Heart right ventricle (tissue), 16 donors: ENCODE measurements around the gene GBX1. TPM values are rescaled to one million over a fixed set of nuclear protein-coding genes. Genes with fewer than 3 reads are reported as not detected.
A peak's percentile ranks its signal among the peaks of the same experiment; 100 is the strongest.

Experiments
- ATAC-seq, 8 donors: fragments of 200-7000 bp; cut with Tn5 transposase; one replicate each; pipeline ENCODE4 v1.9.1; 2020; ENCODE audit warnings: mild to moderate bottlenecking in 8 of 8, moderate library complexity in 8 of 8, moderate number of reproducible peaks in 1 of 8
- DNase-seq, 2 donors: peaks; one replicate each; pipeline ENCODE4 v3.0.0-alpha.2; 2020
- H3K27ac ChIP-seq, 10 donors: fragments of 200-600 bp; sonication (generic) in 2 of 10; one replicate each; pipeline versions ENCODE4 v1.5.0 to v1.8.0; 2020 to 2022; ENCODE audit warnings: mild to moderate bottlenecking in 3 of 10
- H3K27me3 ChIP-seq, 7 donors: fragments of 200-600 bp; one replicate each; pipeline ENCODE4 v1.8.0; 2021 to 2022; ENCODE audit warnings: mild to moderate bottlenecking in 2 of 7
- H3K36me3 ChIP-seq, 9 donors: fragments of 200-600 bp; sonication (generic) in 1 of 9; one replicate each; pipeline versions ENCODE4 v1.5.0 to v1.8.0; 2020 to 2022; ENCODE audit warnings: mild to moderate bottlenecking in 2 of 9
- H3K4me1 ChIP-seq, 9 donors: fragments of 200-600 bp; sonication (generic) in 1 of 9; one replicate each; pipeline versions ENCODE4 v1.5.0 to v1.8.0; 2020 to 2022; ENCODE audit warnings: mild to moderate bottlenecking in 4 of 9
- H3K4me3 ChIP-seq, 10 donors: fragments of 200-600 bp; sonication (generic) in 2 of 10; one replicate each; pipeline versions ENCODE4 v1.5.0 to v1.8.0; 2020 to 2022; ENCODE audit warnings: mild to moderate bottlenecking in 7 of 10, moderate library complexity in 2 of 10
- H3K9me3 ChIP-seq, 11 donors: fragments of 200-600 bp in 10 of 11; sonication (generic) in 2 of 11; one replicate each; pipeline versions ENCODE4 v1.5.0 to v1.8.0; 2013 to 2022; ENCODE audit warnings: mild to moderate bottlenecking in 2 of 11, control low read depth in 1 of 11, moderate library complexity in 1 of 11
- WGBS, 2 donors: extraction: QIAGEN DNeasy Blood & Tissue Kit; methylation state at CpG; one replicate each; pipeline ENCODE4 v1.1.7; 2013; ENCODE audit warnings: inconsistent platforms in 1 of 2; 5-methylcytosine and 5-hydroxymethylcytosine counted together
- intact Hi-C, 10 donors: fragments of 100-400 bp; cut with DNase I; formaldehyde crosslinking; loops; one replicate each; pipeline versions ENCODE4 v1.11.1 to v1.14.2; 2022
- polyA plus RNA-seq, 2 donors: library from polyadenylated mRNA; stranded (reverse); fragments of 200-250 nt; gene quantifications; one replicate each; pipeline ENCODE4 v1.2.3, GENCODE V29; 2013
- total RNA-seq, 10 donors: library from RNA; stranded (reverse); fragmentation: NEBNext Ultra II Directional in 3 of 10; extraction: Animal tissue kit (Norgen Biotek cat#: 25700) in 3 of 10; gene quantifications; one replicate each; pipeline versions ENCODE4 v1.2.1 to v1.2.4, GENCODE V29; 2021 to 2023
- TF ChIP-seq, protein P1 (sequence below), 9 donors: fragments of 200-600 bp; sonication (generic) in 2 of 9; IDR thresholded peaks; one replicate each; pipeline versions ENCODE4 v1.5.0 to v1.8.0; 2021 to 2022; ENCODE audit warnings: antibody characterized with exemption in 9 of 9, mild to moderate bottlenecking in 5 of 9, moderate library complexity in 1 of 9
- donor health status: Arrhythmogenic right ventricular cardiomyopathy.
- donor health status: ischemic (EF 13 %, LVEDD 7.1; RV severe dilation, severe dysfunction).
- donor health status: healthy with polysubstance abuse.
- donor health status: DM: no; HTN: yes; CAD: no.
- donor health status: DM: no; HTN: no; CAD: no.
- donor health status: ischemic (EF 25% LVEDD 6.9; RV normal size, moderate dysfunction).
- donor health status: ischemic (EF 25% LVEDD 5.7; RV mildly dilated, moderate dysfunction).
- donor health status: healthy.
- donor health status: DM: yes; HTN: yes; CAD: no.
- donor health status: Ischemic cardiomyopathy.
- donor health status: ischemic (EF 35%, LVEDD 5.7; RV mildly dilated, moderate dysfunction).
- donor health status: nonischemic (EF 11% LVEDD 7.7; RV severe dilation, severe dysfunction).
- donor health status: DM: yes; HTN: yes; CAD: no.
- donor health status: PGD.
- donor health status: ischemic (EF 29% LVEDD 5.4; RV normal size, mild dysfunction).
- donor health status: nonischemic (EF 23%, LVEDD 6.1; RV moderate dilation, normal function).

Gene GBX1
- total and polyA plus RNA-seq, 12 donors = 0.04 to 2.0 (median 0.93) TPM; not detected in 3

GRCh38 chr7:151109094-151110048 is 58.1 kb downstream of the GBX1 start:
- Histone ChIP-seq H3K4me1 (peaks cover 0 to 41% (median 26%) of the 10 kb centered on the region in 9 donors), H3K27ac (peak overlapping the region in 3 of 10 donors; percentile 5 to 32 (median 15)), H3K27me3 (no peaks in the 10 kb centered on the region), H3K36me3 (peaks cover 0 to 15% (median 0%) of the 10 kb centered on the region in 9 donors), H3K9me3 (no peaks in the 10 kb centered on the region), H3K4me3 (no peak overlapping the region)
- 74 to 77% methylated on average over 15 of the region's 15 CpGs for WGBS, 2 donors
- TF ChIP-seq, protein P1, sequence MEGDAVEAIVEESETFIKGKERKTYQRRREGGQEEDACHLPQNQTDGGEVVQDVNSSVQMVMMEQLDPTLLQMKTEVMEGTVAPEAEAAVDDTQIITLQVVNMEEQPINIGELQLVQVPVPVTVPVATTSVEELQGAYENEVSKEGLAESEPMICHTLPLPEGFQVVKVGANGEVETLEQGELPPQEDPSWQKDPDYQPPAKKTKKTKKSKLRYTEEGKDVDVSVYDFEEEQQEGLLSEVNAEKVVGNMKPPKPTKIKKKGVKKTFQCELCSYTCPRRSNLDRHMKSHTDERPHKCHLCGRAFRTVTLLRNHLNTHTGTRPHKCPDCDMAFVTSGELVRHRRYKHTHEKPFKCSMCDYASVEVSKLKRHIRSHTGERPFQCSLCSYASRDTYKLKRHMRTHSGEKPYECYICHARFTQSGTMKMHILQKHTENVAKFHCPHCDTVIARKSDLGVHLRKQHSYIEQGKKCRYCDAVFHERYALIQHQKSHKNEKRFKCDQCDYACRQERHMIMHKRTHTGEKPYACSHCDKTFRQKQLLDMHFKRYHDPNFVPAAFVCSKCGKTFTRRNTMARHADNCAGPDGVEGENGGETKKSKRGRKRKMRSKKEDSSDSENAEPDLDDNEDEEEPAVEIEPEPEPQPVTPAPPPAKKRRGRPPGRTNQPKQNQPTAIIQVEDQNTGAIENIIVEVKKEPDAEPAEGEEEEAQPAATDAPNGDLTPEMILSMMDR (IDR thresholded peaks at IDR 0.05) = no peak
- peak in 2 of 8 donors; percentile 47 to 55 for ATAC-seq
- DNase-seq = no peak
- intact Hi-C loops = loop anchor here (2.0 to 10.0 kb wide), 11 partner anchors 23 to 225 kb away; partner anchors contain the start of genes ABCB8 (in 6 of the 10), AGAP3 (in 1 of the 10), ASIC3 (in 1 of the 10) and CDK5 (in 1 of the 10)

DNA sequence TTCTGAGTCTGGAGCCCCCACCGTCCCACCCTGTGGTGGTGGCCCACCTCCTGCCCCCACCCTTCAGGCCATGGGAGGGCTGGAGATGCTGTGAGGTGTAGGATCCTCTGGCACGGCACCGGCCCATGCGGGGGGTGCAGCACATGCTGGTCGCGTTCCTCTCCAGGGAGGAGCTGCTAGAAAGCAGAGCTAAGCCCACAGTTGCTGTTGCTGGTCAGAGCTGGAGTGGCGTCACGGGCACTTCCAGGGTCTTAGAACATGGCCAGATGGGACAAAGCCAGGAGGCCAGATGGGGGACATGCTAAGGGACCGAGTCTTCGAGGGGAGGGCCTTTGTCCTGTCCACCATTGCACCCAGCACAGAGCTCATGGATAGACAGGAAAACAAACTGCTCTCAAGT is 59.6 kb downstream of the GBX1 start:
- H3K36me3 ChIP-seq = peaks cover 0 to 15% (median 0%) of the 10 kb centered on the region in 9 donors
- peak overlapping the region in 1 of 10 donors; percentile 23 for H3K27ac ChIP-seq
- ATAC-seq = no peak
- H3K4me1 ChIP-seq = peaks cover 0 to 31% (median 13%) of the 10 kb centered on the region in 9 donors
- WGBS, 2 donors = 70 to 81% methylated on average over 10 of the region's 10 CpGs
- no peak for DNase-seq
- TF ChIP-seq, protein P1 (IDR thresholded peaks at IDR 0.05) = no peak
- H3K4me3 ChIP-seq = no peak overlapping the region
- intact Hi-C loops = loop anchor here in 3 of 10 donors (10.0 kb wide), 3 partner anchors 63 to 223 kb away; partner anchors contain the start of gene ASIC3 (in 1 of the 3)
- H3K9me3 ChIP-seq = no peaks in the 10 kb centered on the region
- no peaks in the 10 kb centered on the region for H3K27me3 ChIP-seq

DNA sequence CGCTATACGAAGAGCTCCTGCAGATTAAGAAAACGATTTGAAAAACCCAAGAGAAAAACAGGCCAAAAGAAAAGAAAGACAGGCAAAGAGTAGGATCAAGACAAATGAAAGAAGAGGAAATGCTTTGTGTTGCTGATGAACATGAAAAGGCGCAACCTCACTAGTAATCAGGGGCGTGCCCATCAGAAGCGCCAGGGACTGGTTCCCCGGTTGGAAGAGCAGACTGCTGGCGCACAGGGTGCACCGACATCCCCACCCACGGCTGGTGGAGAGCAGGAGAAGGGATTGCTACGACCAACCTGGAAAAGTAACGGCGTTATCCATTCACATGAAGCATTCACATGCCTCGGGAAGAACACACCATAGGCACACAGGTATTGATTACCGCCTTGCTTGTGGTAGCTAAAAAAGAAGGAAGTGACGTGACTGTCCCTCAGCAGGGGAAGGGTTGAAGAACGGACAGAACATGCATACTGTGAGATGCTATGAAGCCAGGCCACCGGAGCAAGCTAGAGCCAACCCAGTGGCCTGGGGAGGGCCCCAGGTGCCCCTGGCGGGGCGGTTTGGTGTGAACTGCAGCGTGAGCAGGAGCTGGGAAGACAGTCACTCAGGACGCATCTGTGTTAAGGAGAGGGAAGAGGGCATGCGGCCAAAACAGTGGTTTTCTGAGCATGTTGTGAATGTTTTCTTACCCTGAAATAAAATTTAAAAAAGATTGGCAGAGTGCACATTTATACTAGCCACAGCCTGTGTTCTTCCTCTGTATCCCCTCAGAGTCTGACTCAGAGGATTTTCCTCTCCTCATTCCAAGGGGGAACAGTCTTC is 62.9 kb downstream of the GBX1 start:
- 83% methylated on average over 23 of the region's 23 CpGs for WGBS, 2 donors
- peak in 1 of 8 donors; percentile 5 for ATAC-seq
- DNase-seq = no peak

More for the DNA sequence above, 62.9 kb downstream of the GBX1 start:
- TF ChIP-seq, protein P1 (IDR thresholded peaks at IDR 0.05) = no peak
- H3K27me3 ChIP-seq = no peaks in the 10 kb centered on the region
- H3K36me3 ChIP-seq = peaks cover 0 to 15% (median 0%) of the 10 kb centered on the region in 9 donors
- peaks cover 0 to 40% (median 17%) of the 10 kb centered on the region in 9 donors for H3K4me1 ChIP-seq
- peak overlapping the region in 1 of 10 donors; percentile 15 for H3K27ac ChIP-seq
- H3K9me3 ChIP-seq = no peaks in the 10 kb centered on the region
- H3K4me3 ChIP-seq = no peak overlapping the region
- intact Hi-C loops = loop anchor here in 3 of 10 donors (10.0 kb wide), 3 partner anchors 60 to 220 kb away; partner anchors contain the start of gene ASIC3 (in 1 of the 3)
